Anterior cingulate cortex (tissue), 58 donors: ENCODE data around the gene DTNBP1.

Experiments
- DNase-seq, 58 donors: peaks; one replicate each; lab custom pipeline; 2025; lab: John Stamatoyannopoulos, UW

DTNBP1 gene

GRCh38 chr6:15626878-15627674 lies 35.8 kb downstream of the DTNBP1 start:
- no peak for DNase-seq

GRCh38 chr6:15626160-15626559 lies 36.7 kb downstream of the DTNBP1 start:
- no peak for DNase-seq

- DNase-seq = peak in 2 of 58 donors; percentile 6 to 36
Measured at GRCh38 chr6:15623276-15624116, 39.3 kb downstream of the DTNBP1 start.

- no peak for DNase-seq
Measured at GRCh38 chr6:15622045-15622740, 40.6 kb downstream of the DTNBP1 start.

GRCh38 chr6:15621203-15622044 lies 41.4 kb downstream of the DTNBP1 start:
- DNase-seq = peak in 6 of 58 donors; percentile 1 to 26 (median 9)

GRCh38 chr6:15620611-15621010 lies 42.2 kb downstream of the DTNBP1 start:
- no peak for DNase-seq

- DNase-seq = no peak
Measured at GRCh38 chr6:15619330-15619729, 43.5 kb downstream of the DTNBP1 start.

- DNase-seq = no peak
Measured at GRCh38 chr6:15618685-15619084, 44.1 kb downstream of the DTNBP1 start.

GRCh38 chr6:15616261-15616660 lies 46.6 kb downstream of the DTNBP1 start:
- no peak for DNase-seq

- DNase-seq = no peak
Measured at GRCh38 chr6:15615802-15616201, 47.0 kb downstream of the DTNBP1 start.

- DNase-seq = no peak
Measured at GRCh38 chr6:15614277-15614676, 48.6 kb downstream of the DTNBP1 start.

GRCh38 chr6:15608396-15608795 lies 54.4 kb downstream of the DTNBP1 start:
- no peak for DNase-seq

- DNase-seq = no peak
Measured at GRCh38 chr6:15607603-15608002, 55.2 kb downstream of the DTNBP1 start.

- DNase-seq = no peak
Measured at GRCh38 chr6:15606347-15606746, 56.5 kb downstream of the DTNBP1 start.

- DNase-seq = no peak
Measured at GRCh38 chr6:15604843-15605242, 58.0 kb downstream of the DTNBP1 start.

- DNase-seq = no peak
Measured at GRCh38 chr6:15602154-15602553, 60.7 kb downstream of the DTNBP1 start.

GRCh38 chr6:15598273-15598798 lies 64.5 kb downstream of the DTNBP1 start:
- no peak for DNase-seq

GRCh38 chr6:15596186-15596896 lies 66.5 kb downstream of the DTNBP1 start:
- no peak for DNase-seq
